Measurements from ENCODE around the gene CLTC. TPM values are rescaled to one million over a fixed set of nuclear protein-coding genes. Genes with fewer than 3 reads are reported as not detected.

The CLTC gene
- total and polyA plus RNA-seq, 2 of the 4 experiments (the other 2 are of a cell fraction) = 181 to 641 TPM

DNA sequence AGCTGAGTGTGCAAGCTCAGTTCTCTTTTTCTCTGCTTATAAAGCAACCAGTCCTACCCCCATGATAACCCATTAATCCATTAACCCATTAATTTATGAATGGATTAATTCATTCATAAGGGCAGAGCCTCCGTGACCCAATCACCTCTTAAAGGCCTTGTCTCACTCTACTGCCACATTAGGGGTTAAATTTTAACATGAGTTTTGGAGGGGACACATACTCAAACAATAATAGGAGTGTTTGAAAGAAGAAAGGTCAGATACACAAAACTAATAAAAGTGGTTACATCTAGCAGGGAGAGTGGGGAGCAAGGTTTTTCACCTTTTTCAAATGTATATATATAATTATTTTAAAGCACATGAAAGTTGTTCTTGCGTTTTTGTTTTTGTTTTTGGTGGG lies 94.6 kb downstream of the CLTC start:
- no peaks in the 10 kb centered on the region; the same call in 1 of the 2 replicates for H3K36me3 ChIP-seq (ENCODE audit: control insufficient read depth, insufficient read depth, low read length)
- H3K27ac ChIP-seq (ENCODE audit: insufficient read depth, low read length) = no peak overlapping the region
- peaks cover 7% of the 10 kb centered on the region for H3K9me1 ChIP-seq (ENCODE audit: insufficient read depth, low read length)
- H4K20me1 ChIP-seq (ENCODE audit: insufficient read depth, low read length) = peaks cover 18% of the 10 kb centered on the region
- no TSS peak for BruUV-seq (replicated peaks)
- ChIA-PET POLR2A (ENCODE audit: unreplicated experiment) (no interaction called here), CTCF (no interaction called here)
- no peak overlapping the region for H2BK15ac ChIP-seq (ENCODE audit: low read depth, low read length)
- TF ChIP-seq, protein P1, sequence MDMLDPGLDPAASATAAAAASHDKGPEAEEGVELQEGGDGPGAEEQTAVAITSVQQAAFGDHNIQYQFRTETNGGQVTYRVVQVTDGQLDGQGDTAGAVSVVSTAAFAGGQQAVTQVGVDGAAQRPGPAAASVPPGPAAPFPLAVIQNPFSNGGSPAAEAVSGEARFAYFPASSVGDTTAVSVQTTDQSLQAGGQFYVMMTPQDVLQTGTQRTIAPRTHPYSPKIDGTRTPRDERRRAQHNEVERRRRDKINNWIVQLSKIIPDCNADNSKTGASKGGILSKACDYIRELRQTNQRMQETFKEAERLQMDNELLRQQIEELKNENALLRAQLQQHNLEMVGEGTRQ (IDR thresholded peaks at IDR 0.05; ENCODE audit: low read depth, low read length) = no peak
- no peak for TF ChIP-seq FOS (IDR thresholded peaks at IDR 0.05; ENCODE audit: low read depth, low read length)
- TF ChIP-seq, protein P2, sequence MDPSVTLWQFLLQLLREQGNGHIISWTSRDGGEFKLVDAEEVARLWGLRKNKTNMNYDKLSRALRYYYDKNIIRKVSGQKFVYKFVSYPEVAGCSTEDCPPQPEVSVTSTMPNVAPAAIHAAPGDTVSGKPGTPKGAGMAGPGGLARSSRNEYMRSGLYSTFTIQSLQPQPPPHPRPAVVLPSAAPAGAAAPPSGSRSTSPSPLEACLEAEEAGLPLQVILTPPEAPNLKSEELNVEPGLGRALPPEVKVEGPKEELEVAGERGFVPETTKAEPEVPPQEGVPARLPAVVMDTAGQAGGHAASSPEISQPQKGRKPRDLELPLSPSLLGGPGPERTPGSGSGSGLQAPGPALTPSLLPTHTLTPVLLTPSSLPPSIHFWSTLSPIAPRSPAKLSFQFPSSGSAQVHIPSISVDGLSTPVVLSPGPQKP (IDR thresholded peaks at IDR 0.05; ENCODE audit: borderline replicate concordance, low read depth, low read length) = no peak
- TF ChIP-seq, protein P3, sequence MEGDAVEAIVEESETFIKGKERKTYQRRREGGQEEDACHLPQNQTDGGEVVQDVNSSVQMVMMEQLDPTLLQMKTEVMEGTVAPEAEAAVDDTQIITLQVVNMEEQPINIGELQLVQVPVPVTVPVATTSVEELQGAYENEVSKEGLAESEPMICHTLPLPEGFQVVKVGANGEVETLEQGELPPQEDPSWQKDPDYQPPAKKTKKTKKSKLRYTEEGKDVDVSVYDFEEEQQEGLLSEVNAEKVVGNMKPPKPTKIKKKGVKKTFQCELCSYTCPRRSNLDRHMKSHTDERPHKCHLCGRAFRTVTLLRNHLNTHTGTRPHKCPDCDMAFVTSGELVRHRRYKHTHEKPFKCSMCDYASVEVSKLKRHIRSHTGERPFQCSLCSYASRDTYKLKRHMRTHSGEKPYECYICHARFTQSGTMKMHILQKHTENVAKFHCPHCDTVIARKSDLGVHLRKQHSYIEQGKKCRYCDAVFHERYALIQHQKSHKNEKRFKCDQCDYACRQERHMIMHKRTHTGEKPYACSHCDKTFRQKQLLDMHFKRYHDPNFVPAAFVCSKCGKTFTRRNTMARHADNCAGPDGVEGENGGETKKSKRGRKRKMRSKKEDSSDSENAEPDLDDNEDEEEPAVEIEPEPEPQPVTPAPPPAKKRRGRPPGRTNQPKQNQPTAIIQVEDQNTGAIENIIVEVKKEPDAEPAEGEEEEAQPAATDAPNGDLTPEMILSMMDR (conservative IDR thresholded peaks at IDR 0.05; ENCODE audit: low read depth, low read length) = no peak
- TF ChIP-seq MAFK (IDR thresholded peaks at IDR 0.05; ENCODE audit: low read depth, low read length) = no peak
- TF ChIP-seq CEBPB (IDR thresholded peaks at IDR 0.05; ENCODE audit: low read depth, low read length) = no peak
- no peak for TF ChIP-seq MXI1 (IDR thresholded peaks at IDR 0.05; ENCODE audit: borderline replicate concordance, low read depth, low read length)
- H3K18ac ChIP-seq (ENCODE audit: low read depth, low read length) = no peak overlapping the region
- no peak overlapping the region for H3K4ac ChIP-seq (ENCODE audit: low read depth, low read length)
- H4K5ac ChIP-seq (ENCODE audit: low read depth, low read length) = no peak overlapping the region
- no peak overlapping the region for H2BK20ac ChIP-seq (ENCODE audit: low read depth, low read length)
- no peak overlapping the region for H3K4me3 ChIP-seq (ENCODE audit: insufficient read depth, low read depth, low read length)
- peaks cover 9 to 45% of the 10 kb centered on the region in 2 experiments for H3K79me1 ChIP-seq (ENCODE audit: low read depth in 1 of 2, low read length in 2 of 2)
- H3K9ac ChIP-seq (ENCODE audit: low read depth, low read length) = no peak overlapping the region
- no peak overlapping the region for H2AK9ac ChIP-seq (replicated peaks; ENCODE audit: low read depth, low read length, poor library complexity)
- no peak overlapping the region for H2BK5ac ChIP-seq (ENCODE audit: low read depth, low read length, poor library complexity, severe bottlenecking)
- dilution Hi-C loops (cut with HindIII; ENCODE audit: low sequenced_read_pairs, unreplicated experiment) (no loop called here), in situ Hi-C loops (cut with MboI; ENCODE audit: low sequenced_read_pairs) (no loop called here), intact Hi-C loops (cut with micrococcal nuclease) (no loop called here)
- no peak overlapping the region for H2AFZ ChIP-seq (replicated peaks; ENCODE audit: low read length, poor library complexity)
- no peak overlapping the region for H3K56ac ChIP-seq (ENCODE audit: extremely low read depth, insufficient read depth, low read length)
- no peak overlapping the region for H3K14ac ChIP-seq (replicated peaks; ENCODE audit: low read depth, low read length)
- no peak overlapping the region for H2AK5ac ChIP-seq (ENCODE audit: low read depth, low read length)
- H2BK120ac ChIP-seq (ENCODE audit: low read depth, low read length) = no peak overlapping the region
- WGBS, 2 experiments (ENCODE audit: extremely low coverage in 2 of 2, insufficient read length in 1 of 2) = no CpG with 5 or more reads among the region's 2 CpGs
- no peak overlapping the region for H4K8ac ChIP-seq (ENCODE audit: low read depth in 2 of 2, low read length in 2 of 2)
- H3K4me1 ChIP-seq (ENCODE audit: control insufficient read depth, insufficient read depth, low read length) = no peaks in the 10 kb centered on the region
- no peak overlapping the region for H3K4me2 ChIP-seq (ENCODE audit: low read depth, low read length)
- H3K9me3 ChIP-seq (ENCODE audit: control insufficient read depth, insufficient read depth, low read length) = no peaks in the 10 kb centered on the region
- no peak overlapping the region for H4K91ac ChIP-seq (ENCODE audit: insufficient read depth, low read depth, low read length)
- no peaks in the 10 kb centered on the region for H3K27me3 ChIP-seq (ENCODE audit: control insufficient read depth, insufficient read depth, low read length)
- H3K23ac ChIP-seq (ENCODE audit: low read depth, low read length) = no peak overlapping the region
- no peak for ATAC-seq (ENCODE audit: low read depth)
- DNase-seq = no peak
